Right ventricle myocardium superior (tissue), 1 donor: ENCODE results near the gene GAB4. TPM values are rescaled to one million over a fixed set of nuclear protein-coding genes. Genes with fewer than 3 reads are reported as not detected.
"Not testable (repeated sequence)": the region's sequence is repeated elsewhere in the genome, so short reads cannot be mapped to it uniquely, and the experiment has no call there.

ENCODE experiments used
- ATAC-seq: fragments of 200-7000 bp; cut with Tn5 transposase; one replicate; pipeline ENCODE4 v1.9.1; 2020; ENCODE audit warnings: mild to moderate bottlenecking; ENCODE audit not compliant: poor library complexity
- DNase-seq: peaks from one replicate; pipeline ENCODE4 v3.0.0-alpha.2; 2020
- intact Hi-C: fragments of 100-400 bp; cut with DNase I; formaldehyde crosslinking; loops from one replicate; pipeline ENCODE4 v1.11.2; 2022
- long read RNA-seq: library from polyadenylated mRNA; unstranded; transcript quantifications from one replicate; pipeline ENCODE4 v2.0.0, GENCODE V29; 2021
- total RNA-seq: library from RNA; stranded (reverse); fragmentation: NEBNext Ultra II Directional; extraction: Animal tissue kit (Norgen Biotek cat#: 25700); gene quantifications from one replicate; pipeline ENCODE4 v1.2.1, GENCODE V29; 2021
- donor health status: DM: no; HTN: yes; CAD: no; lungs with severe emphysema.

Gene GAB4, protein sequence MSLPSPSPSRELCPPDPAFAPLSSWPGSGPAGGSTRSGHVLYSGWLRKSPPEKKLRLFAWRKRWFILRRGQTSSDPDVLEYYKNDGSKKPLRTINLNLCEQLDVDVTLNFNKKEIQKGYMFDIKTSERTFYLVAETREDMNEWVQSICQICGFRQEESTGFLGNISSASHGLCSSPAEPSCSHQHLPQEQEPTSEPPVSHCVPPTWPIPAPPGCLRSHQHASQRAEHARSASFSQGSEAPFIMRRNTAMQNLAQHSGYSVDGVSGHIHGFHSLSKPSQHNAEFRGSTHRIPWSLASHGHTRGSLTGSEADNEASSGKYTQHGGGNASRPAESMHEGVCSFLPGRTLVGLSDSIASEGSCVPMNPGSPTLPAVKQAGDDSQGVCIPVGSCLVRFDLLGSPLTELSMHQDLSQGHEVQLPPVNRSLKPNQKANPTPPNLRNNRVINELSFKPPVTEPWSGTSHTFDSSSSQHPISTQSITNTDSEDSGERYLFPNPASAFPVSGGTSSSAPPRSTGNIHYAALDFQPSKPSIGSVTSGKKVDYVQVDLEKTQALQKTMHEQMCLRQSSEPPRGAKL
- total RNA-seq = not detected
- long read RNA-seq = 0 reads

DNA sequence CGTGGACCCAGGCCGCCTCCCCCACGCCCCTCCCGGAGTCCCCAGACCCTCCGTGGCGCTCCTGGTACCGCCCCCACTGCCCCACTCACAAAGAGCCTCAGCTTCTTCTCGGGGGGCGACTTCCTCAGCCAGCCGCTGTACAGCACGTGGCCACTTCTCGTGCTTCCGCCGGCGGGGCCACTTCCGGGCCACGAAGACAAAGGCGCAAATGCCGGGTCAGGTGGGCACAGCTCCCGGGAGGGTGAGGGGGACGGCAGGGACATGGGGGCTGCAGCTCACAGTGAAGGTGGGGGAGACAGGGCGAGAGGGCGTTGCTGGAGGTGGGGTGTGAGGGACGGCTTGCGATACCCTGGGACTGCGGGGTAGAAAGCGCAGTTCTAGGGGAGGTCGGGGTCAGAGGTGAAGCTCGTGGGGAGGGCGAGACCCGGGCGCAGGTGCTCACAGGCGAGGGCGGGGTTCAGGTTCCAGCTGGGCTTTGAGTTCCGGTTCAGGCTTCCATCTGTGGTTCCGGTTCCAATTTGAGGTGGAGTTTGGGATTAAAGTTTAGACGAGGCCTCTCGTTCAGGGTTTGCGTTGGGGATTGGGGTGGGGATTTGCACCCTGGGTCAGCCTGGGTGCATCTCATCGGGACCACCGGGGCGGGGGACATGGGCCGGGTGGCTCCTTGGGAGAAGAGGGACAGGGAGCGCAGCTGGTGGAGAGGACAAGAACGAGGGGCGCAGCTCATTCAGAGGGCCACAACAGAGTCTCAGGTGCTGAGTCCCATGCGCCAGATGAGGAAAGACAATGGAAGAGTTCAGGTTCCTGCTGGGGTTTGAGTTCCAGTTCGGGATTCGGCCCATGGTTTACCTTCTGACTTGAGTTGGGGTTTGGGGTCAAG is at the start of gene GAB4:
Gene GAB4 (minus strand): TSS at position 371 of the 880 bp plus-strand sequence. CDS start 108 bp downstream, at position 263.
- no peak for ATAC-seq
- DNase-seq = no peak
- intact Hi-C loops = no loop called here

DNA sequence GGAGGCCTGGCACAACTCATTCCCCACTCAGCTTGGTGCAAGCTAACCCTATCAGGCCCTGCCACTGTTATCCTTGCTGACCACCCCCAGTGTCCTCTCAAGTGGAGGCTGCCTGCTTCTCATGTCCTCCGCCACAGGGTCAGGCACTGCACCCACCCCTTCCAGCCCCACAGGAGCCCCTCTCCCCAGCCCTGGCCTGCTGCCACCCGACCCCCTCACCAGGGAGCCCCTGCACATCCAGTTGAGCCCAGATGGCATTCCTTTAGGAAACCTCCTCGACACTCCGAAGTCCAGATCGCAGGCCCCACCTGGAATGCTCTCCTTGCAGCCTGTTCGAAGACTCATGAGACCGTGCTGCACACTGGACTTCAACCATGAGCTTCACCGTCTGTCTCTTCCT is 48.8 kb upstream of the GAB4 start:
- DNase-seq (no peak), ATAC-seq (no peak)
- intact Hi-C loops = loop anchor here (5.0 kb wide), 1 partner anchor 135 kb away; no protein-coding TSS in a partner anchor

DNA sequence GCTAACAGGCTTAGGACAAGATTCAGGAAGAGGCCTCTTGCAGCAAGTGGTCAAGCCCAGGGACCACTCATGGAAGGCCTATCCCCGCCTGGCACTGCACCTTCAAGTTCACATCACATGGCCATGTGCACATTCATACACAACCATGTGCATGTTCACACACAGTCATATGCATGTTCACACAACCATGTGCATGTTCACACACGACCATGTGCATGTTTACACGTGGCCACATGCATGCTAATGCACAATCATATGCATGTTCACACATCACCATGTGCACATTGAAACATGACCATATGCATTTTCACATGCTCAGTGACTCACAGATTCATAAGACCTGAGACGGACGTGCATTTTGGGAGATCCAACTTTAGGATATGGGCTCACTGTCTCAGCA is 48.0 kb upstream of the GAB4 start:
- intact Hi-C loops = loop anchor here (5.0 kb wide), 1 partner anchor 134 kb away; no protein-coding TSS in a partner anchor
- DNase-seq = no peak

DNA sequence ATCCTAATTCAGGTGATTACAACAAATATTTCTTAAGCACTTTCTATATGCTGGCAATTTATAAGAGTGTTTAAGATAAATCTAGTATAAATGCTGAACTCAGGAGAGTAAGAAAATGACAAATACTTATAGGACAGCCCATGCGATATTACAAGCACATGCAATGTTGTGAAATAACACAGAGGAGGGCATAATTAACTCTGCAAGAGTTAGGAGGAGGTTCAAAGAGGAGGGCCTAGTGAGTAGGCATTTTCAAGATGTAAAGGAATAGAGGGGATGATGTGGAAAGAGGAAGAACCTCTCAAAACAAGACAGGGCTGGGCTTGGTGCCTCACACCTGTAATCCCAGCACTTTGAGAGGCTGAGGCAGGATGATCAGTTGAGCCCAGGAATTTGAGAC is 39.6 kb upstream of the GAB4 start:
- intact Hi-C loops = no loop called here
- ATAC-seq (no peak), DNase-seq (no peak)

More for the DNA sequence above, 48.0 kb upstream of the GAB4 start:
- ATAC-seq = no peak

DNA sequence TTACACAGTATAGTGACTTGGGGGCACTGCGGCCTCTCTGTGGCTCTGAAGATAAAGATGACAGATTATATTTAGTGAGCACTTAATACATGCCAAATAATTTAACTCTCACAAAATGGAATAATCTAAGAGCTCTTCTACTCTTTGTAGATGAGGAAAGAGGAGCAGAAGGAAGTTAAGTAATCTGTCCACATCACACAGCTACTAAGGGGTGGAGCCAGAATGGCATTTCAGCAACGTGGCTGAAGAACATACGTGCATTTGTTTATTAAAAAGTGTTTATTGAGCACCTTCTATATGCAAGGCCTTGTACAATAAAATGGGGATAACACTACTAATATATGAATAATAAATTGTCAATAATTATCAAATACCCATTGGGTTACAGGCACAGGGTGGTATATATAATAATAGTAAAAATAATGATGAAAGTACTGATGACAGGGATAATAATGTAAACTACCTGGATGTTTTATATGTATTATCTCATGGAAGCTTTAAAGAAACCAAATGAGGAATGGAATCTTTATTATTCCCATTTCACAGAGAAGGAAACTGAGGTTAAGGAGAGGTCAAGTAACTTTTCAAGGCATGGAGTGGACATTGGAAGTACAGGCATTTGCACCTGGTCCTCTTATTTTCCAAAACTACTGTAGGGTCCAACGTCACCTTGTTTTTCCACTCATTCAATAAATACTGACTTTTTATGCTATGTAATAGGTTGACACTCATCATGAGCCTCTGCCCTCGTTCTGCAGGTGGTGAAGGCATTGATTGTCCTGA is 38.7 kb upstream of the GAB4 start:
- intact Hi-C loops = no loop called here
- ATAC-seq = no peak
- DNase-seq = no peak

DNA sequence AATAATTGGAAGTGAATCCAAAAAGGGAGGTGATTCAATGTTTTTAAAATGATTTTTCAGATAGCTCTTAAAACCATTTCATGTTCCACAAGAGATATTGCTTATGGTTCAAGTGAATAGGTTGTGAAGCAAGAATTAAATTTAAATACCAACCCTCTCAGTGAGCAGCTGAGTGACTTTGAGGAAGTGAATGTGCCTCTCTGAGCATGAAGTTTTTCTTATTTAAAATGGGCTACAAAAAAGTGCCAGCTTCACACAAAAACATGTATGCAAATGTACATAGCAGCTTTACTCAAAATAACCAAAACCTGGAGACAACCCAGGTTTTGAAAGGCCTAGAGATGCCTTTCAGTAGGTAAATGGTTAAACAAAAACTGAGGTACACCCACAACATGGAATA is 35.5 kb upstream of the GAB4 start:
- intact Hi-C loops = no loop called here
- ATAC-seq (no peak), DNase-seq (no peak)

DNA sequence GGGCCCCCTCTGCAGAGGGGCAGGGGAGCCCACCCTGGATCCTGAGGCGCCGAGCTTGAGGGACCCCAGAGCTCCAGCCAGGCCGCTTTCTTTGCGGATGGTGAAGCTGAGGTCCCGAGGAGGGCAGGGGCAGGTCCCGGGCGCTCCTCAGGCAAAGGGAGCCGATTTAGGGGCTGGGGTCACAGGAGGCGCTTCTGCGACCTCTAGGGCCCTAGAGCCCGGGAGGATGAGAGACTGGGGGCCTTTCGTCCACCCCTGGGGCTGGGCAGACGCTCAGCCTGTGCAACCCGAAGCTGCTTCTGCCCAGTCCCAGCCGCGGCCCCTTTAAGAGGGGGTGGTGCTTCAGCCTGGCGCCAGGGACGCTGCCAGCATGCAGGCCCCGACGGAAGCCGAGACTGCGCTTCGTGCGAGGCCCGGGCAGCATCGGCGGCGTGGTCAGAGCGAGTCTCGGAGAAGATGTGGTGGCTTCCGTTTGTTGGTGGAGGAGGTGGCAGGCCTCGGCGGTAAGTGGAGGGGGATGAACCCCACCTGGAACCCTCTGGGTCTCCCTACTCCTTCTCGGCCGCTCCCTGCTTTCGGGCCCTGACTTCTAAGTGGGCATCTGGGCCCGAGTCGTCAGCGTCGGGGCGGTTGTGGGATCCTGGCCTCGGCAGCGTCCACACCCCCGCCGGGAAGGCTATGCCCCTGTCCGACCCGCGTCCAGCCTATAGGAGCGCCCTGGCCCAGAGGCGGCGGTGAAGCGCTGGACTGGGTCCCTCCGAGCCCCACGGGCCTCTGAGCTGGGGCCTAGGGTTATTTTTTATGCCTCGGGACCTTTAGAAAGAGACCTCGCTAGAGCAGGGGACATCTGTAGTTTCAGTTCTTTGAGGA is 29.1 kb upstream of the GAB4 start:
- DNase-seq = peak; percentile 45
- ATAC-seq = peak; percentile 93
- intact Hi-C loops = not testable (repeated sequence)

DNA sequence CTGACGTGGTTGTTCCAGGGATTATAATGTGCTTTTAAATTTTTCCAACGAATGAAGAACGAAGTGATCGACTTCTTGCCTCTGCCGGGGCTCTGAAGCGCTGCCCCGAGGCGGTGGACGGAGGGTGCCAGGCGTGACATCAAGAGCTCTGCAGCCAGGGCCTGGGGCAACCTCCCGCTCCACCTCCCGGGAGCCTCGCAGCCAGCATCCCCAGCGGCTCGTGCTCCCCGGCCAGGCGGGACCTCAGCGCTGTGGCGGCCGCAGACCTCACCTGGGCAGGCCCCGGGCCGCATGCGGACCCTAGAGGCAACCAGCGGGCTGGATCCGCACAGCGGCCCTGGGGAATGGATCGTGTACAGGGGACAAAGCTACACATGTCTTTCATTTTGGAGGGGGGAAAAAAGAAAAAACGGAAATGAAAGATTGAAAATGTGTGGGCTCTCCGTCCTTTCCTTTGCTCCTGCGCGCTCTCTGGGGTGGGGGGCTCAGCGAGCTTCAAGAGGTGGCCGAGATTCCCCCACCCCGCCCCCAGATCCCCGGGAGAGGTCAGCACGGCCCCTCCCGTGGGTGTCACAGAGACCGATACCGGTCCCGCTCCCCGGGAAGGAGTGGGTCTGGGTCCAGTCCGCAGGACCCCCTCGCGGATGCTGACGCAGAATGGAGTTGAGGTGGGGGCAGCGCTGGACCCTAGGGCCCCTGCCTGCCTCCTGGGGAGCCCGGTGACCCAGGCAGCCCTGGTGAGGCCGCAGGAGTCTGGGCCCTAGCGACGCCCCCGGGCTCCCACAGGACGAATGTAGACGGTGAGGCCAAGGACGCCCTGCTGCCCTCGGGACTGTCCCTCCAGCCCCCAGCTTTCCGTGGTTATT is 28.2 kb upstream of the GAB4 start:
- peak; percentile 56 for DNase-seq

DNA sequence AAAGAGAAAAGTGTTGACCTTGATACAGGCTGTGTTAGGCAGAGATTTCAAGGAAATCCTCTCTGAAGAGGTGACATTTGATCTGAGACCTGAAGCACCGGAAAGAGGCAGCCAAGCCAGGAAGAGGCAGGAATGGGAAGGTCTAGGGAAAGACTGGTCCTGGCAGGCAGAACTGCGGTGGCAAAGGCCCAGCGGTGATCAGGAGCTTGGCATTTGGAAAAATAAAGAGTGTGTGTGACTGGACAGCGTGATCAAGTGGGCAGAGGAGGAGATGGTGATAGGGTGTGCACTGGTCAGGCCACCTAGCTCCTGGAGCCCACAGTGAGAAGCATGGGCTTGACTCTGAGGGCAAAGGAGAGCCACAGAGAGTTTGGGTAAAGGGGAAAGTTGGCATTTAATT is 27.2 kb upstream of the GAB4 start:
- peak; percentile 46 for DNase-seq
- ATAC-seq = peak; percentile 12

More for the DNA sequence above, 28.2 kb upstream of the GAB4 start:
- peak; percentile 80 for ATAC-seq
- intact Hi-C loops = not testable (repeated sequence)

DNA sequence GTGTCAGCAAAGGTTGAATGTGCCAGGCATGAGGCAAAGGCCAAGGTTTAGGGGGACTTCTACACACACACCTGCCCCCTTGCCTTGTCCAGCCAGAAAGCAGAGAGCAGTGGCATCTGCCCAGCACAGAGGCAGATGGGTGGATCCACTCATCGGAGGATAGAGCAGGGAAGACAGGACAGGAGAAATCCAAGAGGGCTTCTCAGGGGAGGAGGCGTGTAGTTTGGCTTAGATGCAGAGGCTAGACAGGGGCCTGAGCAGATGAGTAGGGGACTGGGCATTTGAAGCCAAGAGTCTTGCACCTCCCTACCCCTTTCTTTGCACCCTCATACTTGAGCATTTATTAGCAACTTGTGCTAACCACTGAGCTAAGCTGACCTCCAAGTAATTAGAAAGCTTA is 26.5 kb upstream of the GAB4 start:
- DNase-seq, ATAC-seq, intact Hi-C loops: not testable (repeated sequence)

More for the DNA sequence above, 27.2 kb upstream of the GAB4 start:
- intact Hi-C loops = no loop called here

DNA sequence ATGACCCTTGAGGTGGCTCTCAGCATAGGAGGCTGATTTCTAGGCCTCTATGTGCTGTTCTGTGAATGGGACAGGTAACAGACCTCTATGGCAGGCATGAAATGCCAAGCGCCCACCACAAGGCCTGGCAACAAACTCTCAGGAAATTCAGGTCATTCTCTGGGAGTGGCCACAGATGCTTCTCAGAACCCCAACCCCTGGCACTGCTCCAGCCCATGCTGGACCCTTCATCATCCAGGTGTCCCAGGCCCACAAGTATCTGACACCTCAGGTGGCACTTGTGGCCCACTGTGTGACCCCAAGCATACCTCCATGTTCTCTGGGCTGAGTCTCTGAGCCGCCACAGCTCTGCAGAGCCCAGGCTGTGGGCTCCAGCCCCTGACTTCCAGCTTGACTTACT is 24.3 kb upstream of the GAB4 start:
- peak; percentile 53 for DNase-seq
- intact Hi-C loops, ATAC-seq: not testable (repeated sequence)

DNA sequence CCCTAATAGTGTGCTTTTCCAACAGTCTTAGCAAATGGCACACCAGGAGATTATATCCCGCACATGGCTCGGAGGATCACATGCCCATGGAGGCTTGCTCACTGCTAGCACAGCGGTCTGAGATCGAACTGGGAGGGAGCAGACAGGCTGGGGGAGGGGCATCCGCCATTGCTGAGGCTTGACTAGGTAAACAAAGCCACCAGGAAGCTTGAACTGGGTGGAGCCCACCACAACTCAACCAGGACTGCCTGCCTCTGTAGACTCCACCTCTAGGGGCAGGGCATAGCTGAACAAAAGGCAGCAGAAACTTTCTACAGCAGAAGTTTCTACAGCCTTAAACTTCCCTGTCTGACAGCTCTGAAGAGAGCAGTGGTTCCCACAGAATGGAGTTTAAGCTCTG is 16.4 kb upstream of the GAB4 start:
- ATAC-seq, intact Hi-C loops, DNase-seq: not testable (repeated sequence)

DNA sequence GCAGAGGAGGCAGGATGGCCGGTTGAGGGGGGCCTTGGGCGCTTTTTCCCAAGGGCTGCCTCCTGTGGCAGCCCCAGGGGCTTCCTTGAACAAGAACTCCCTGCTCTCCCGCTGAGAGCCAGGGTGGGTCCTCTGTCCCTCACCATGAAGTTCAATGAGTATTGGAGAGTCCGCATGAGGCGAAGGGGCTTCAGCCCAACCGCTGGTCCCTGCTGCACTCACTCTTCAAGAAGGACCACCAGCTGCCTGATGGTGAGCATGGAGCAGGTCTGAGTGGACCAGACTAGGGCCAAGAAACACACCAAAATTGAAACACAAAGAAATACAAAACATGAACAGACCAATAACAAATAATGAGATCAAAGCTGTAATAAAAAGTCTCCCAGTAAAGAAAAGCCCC is 7.5 kb upstream of the GAB4 start:
- ATAC-seq, DNase-seq, intact Hi-C loops: not testable (repeated sequence)

DNA sequence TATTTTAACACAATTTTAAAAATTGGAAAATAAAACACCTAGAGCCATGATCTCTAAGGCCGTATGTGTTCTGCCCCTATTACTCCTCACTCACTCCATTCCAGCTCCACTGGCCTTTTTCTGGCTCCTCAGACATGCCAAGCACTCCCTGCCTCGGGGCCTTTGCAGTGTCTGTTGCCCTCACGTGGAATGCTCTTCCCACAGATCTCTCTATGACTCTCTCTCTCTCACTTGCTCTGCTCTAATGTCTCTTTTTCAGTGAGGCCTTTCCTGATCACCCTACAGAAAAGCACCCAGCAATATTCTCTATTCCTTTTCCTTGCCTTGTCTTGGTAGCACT is 6.0 kb upstream of the GAB4 start:
- DNase-seq, ATAC-seq, intact Hi-C loops: not testable (repeated sequence)

DNA sequence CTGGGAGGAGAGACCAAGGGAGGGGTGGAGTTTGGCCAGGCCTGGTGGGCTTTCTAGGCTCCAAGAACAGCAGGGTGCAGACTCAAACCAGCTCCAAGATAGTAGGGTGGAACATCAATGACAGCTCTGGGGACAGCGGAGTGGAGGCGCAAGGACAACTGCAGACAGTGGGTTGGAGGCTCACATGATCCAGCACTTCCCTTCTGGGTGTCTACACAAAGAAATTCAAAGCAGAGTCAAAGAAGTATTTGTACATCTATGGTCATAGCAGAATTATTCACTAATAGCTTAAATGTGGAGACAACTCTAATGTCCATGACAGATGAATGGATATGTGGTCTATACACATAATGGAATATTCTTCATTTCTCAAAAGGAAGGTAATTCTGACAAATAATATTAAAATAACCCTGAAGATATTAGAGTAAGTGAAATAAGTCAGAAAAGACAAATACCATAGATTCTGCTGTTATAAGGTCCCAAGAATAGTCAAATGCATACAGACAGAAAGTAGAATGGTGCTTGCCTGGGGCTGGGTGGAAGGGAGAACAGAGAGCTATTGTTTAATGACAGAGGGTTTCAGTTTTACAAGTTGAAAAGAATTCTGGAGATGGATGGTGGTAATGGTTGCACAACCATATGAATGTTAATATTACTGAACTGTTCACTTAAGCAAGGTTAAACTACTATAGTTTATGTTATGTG is 5.5 kb upstream of the GAB4 start:
- intact Hi-C loops = no loop called here
- no peak for ATAC-seq
- no peak for DNase-seq

DNA sequence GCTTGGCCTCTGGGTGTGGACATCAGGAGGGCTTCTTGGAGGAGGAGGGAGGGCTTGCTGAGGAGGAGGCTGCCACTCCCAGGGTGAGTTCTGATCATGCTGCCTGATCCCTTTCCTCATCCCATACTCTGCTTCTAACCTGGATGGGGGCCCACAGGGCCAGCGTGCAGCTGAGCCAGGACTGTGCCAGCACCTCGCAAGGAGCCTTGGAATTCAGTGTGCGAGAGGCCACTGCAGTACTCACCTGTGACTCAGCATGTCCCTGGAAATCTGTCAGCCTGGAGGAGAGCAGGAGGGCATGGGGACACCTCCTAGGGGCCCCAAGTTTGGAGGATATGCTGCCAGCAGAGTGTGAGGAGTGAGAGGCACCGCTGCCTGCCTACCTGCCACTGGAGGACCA is 4.2 kb upstream of the GAB4 start:
- intact Hi-C loops = no loop called here
- ATAC-seq (no peak), DNase-seq (no peak)
